M059J (cell line): Measurements from ENCODE around the gene ABHD1. TPM values are rescaled to one million over a fixed set of nuclear protein-coding genes. Genes with fewer than 3 reads are reported as not detected.

ENCODE experiments used
- DNase-seq: peaks from one replicate; pipeline ENCODE4 v3.0.0-alpha.2; 2012; ENCODE audit warnings: low read depth
- total RNA-seq: library from RNA; depleted of rRNA; stranded (reverse); fragments of >200 nt; shearing (Covaris generic); gene quantifications from 2 replicates; pipeline ENCODE4 v1.2.3, GENCODE V29; 2014

Gene ABHD1
- total RNA-seq, 1 experiment from 2014 or later = 0.12 TPM

GRCh38 chr2:27086724-27087593, 36.7 kb upstream of the ABHD1 start, which contains the start of gene KHK:
TSS of gene KHK (plus strand) at chr2:27086772. CDS start at chr2:27087260, 488 bp downstream.
- DNase-seq = peak; percentile 11

- no peak for DNase-seq
These were observed 35.7 kb upstream of the ABHD1 start for GRCh38 chr2:27087823-27088410.

- DNase-seq = no peak
These were observed 35.0 kb upstream of the ABHD1 start for GRCh38 chr2:27088634-27089033.

- no peak for DNase-seq
These were observed 34.3 kb upstream of the ABHD1 start for GRCh38 chr2:27089111-27089954.

- DNase-seq = no peak
These were observed 31.6 kb upstream of the ABHD1 start for GRCh38 chr2:27091746-27092695.

GRCh38 chr2:27092696-27093429, 30.8 kb upstream of the ABHD1 start:
- peak; percentile 20 for DNase-seq

- DNase-seq = no peak
These were observed 29.9 kb upstream of the ABHD1 start for GRCh38 chr2:27093430-27094352.

- no peak for DNase-seq
These were observed 29.1 kb upstream of the ABHD1 start for GRCh38 chr2:27094353-27094984.

GRCh38 chr2:27095427-27095744, 28.2 kb upstream of the ABHD1 start:
- no peak for DNase-seq

GRCh38 chr2:27095745-27096651, 27.6 kb upstream of the ABHD1 start:
- peak; percentile 36 for DNase-seq

GRCh38 chr2:27096748-27097297, 26.8 kb upstream of the ABHD1 start:
- no peak for DNase-seq

GRCh38 chr2:27097341-27097740, 26.3 kb upstream of the ABHD1 start:
- no peak for DNase-seq

GRCh38 chr2:27099334-27099955, 24.2 kb upstream of the ABHD1 start:
- no peak for DNase-seq

- DNase-seq = no peak
These were observed 23.6 kb upstream of the ABHD1 start for GRCh38 chr2:27100036-27100435.

GRCh38 chr2:27102329-27102728, 21.3 kb upstream of the ABHD1 start:
- DNase-seq = no peak

- DNase-seq = no peak
These were observed 17.6 kb upstream of the ABHD1 start for GRCh38 chr2:27105981-27106380.

GRCh38 chr2:27108221-27108620, 15.4 kb upstream of the ABHD1 start:
- no peak for DNase-seq
